GM19099 (cell line): Measurements from ENCODE around the gene BARX1.

ENCODE experiments used
- POLR2A ChIP-seq: IDR thresholded peaks from 3 replicates; pipeline ENCODE4 v1.6.1; 2011; ENCODE audit warnings: low read depth; ENCODE audit not compliant: insufficient read length; ENCODE audit errors: extremely low read depth

BARX1 gene

GRCh38 chr9:93968451-93969327, 13.5 kb upstream of the BARX1 start:
- TF ChIP-seq POLR2A, result no peak

- TF ChIP-seq POLR2A, result no peak
These were observed 12.1 kb upstream of the BARX1 start for GRCh38 chr9:93967020-93967803.

GRCh38 chr9:93965830-93966577, 10.8 kb upstream of the BARX1 start:
- no peak for TF ChIP-seq POLR2A

- no peak for TF ChIP-seq POLR2A
These were observed 9.5 kb upstream of the BARX1 start for GRCh38 chr9:93964685-93965084.

- no peak for TF ChIP-seq POLR2A
These were observed 8.8 kb upstream of the BARX1 start for GRCh38 chr9:93963969-93964368.

- no peak for TF ChIP-seq POLR2A
These were observed 7.6 kb upstream of the BARX1 start for GRCh38 chr9:93962561-93963440.

GRCh38 chr9:93962017-93962416, 6.9 kb upstream of the BARX1 start:
- no peak for TF ChIP-seq POLR2A

- no peak for TF ChIP-seq POLR2A
These were observed 6.1 kb upstream of the BARX1 start for GRCh38 chr9:93960971-93961841.

- no peak for TF ChIP-seq POLR2A
These were observed 5.2 kb upstream of the BARX1 start for GRCh38 chr9:93960221-93960970.

- TF ChIP-seq POLR2A, result no peak
These were observed 4.6 kb upstream of the BARX1 start for GRCh38 chr9:93959739-93960154.

GRCh38 chr9:93958819-93959682, 3.9 kb upstream of the BARX1 start:
- no peak for TF ChIP-seq POLR2A
